ENCODE data around the gene PIR.

- TF ChIP-seq CTCF (IDR thresholded peaks at IDR 0.05) (no peak), POLR2A (IDR thresholded peaks at IDR 0.05) (no peak)
Measured at GRCh38 chrX:15474028-15474427, 19.1 kb downstream of the PIR start.
